ENCODE measurements around the gene ADGRG3.

ADGRG3 gene

DNA sequence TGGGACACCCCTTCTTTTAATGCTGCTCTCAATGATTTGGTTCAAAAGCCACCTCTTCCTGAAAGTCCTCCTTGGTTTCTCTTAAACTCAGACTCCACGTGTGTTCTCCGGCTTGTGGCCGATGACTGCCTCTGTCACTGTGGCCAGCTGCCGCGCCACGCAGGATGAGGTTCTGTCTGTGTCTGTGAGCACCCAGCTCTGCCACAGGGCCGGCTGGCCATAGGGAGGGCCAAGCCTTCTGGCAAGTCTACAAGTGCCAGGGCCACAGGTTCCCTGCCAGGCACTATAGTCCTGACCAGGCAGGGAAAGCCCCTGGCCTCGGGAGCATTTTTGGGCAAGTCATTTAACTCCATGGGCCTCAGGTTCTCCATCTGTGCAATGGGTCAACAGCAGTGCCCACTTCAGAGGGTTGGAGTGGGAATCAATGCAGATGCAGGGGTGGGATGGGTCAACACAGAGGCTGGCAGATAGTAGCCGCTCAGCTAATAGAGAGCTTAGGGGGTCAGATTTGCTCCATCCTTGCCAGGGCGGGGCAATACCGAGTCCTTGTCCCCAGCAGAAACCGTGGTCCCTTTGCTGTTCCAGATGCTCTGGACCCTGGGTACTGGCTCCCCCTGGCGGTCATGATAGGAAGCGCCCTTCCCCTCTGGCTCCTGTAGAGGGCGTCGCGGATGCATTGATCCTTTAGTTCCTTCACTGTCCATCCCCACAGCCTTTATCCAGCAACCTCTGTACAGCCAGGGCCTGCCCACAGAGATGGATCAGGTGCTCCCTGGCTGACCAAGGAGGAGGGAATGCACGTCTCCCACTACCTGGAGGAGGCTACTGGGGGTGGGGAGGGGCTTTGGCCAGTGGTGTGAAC lies 19.3 kb upstream of the ADGRG3 start:
- H3K27me3 ChIP-seq (ENCODE audit: low read depth, low read length), result no peaks in the 10 kb centered on the region
- no peaks in the 10 kb centered on the region for H3K9me3 ChIP-seq (ENCODE audit: control insufficient read depth in 1 of 2, low read length in 2 of 2)
- H3K4me3 ChIP-seq (ENCODE audit: low read depth in 1 of 2, low read length in 2 of 2), result no peak overlapping the region
- no peaks in the 10 kb centered on the region for H3K4me1 ChIP-seq (ENCODE audit: control insufficient read depth in 1 of 2, insufficient read depth in 2 of 2, low read length in 2 of 2)
- peaks cover 0 to 4% of the 10 kb centered on the region in 2 donors for H3K36me3 ChIP-seq (ENCODE audit: control insufficient read depth in 1 of 2, insufficient read depth in 2 of 2, low read length in 2 of 2)
- no peak overlapping the region for H3K27ac ChIP-seq (ENCODE audit: low read length)

DNA sequence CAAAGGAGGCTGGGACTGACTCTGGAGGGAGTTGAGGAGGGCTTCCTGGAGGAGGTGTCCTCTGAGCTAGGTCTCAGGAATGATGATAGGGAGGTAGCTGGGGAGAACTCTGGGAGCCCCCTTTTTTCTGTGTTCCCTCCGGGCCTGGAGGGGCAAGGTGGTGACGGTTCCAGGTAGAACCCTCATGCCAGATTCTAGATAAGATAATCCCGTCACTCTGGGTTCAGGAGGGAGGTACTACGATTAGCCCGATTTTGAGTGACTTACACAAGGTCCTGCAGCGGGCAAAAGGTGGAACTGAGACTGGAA lies 18.7 kb upstream of the ADGRG3 start:
- Histone ChIP-seq H3K27me3 (ENCODE audit: low read depth, low read length) (no peaks in the 10 kb centered on the region), H3K4me1 (ENCODE audit: control insufficient read depth in 1 of 2, insufficient read depth in 2 of 2, low read length in 2 of 2) (no peaks in the 10 kb centered on the region), H3K27ac (ENCODE audit: low read length) (no peak overlapping the region), H3K9me3 (ENCODE audit: control insufficient read depth in 1 of 2, low read length in 2 of 2) (no peaks in the 10 kb centered on the region), H3K36me3 (ENCODE audit: control insufficient read depth in 1 of 2, insufficient read depth in 2 of 2, low read length in 2 of 2) (peaks cover 0 to 4% of the 10 kb centered on the region in 2 donors), H3K4me3 (ENCODE audit: low read depth in 1 of 2, low read length in 2 of 2) (no peak overlapping the region)

DNA sequence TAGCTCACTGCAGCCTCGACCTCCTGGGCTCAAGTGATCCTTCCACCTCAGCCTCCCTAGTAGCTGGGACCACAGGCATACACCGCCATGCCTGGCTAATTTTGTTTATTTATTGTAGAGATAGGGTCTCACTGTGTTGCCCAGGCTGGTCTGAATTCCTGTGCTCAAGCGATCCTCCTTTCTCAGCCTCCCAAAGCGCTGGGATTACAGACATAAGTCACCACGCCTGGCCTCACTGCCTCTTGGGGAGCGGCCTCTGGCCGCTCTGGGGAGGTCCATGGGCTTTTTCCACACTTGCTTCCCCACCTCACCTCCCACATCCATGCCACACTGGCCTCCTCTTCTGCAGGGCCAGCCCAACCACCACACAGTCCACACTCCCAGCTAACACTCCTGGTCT lies 18.3 kb upstream of the ADGRG3 start:
- Histone ChIP-seq H3K4me1 (ENCODE audit: control insufficient read depth in 1 of 2, insufficient read depth in 2 of 2, low read length in 2 of 2) (no peaks in the 10 kb centered on the region), H3K4me3 (ENCODE audit: low read depth in 1 of 2, low read length in 2 of 2) (no peak overlapping the region), H3K27ac (ENCODE audit: low read length) (no peak overlapping the region), H3K27me3 (ENCODE audit: low read depth, low read length) (no peaks in the 10 kb centered on the region), H3K9me3 (ENCODE audit: control insufficient read depth in 1 of 2, low read length in 2 of 2) (no peaks in the 10 kb centered on the region), H3K36me3 (ENCODE audit: control insufficient read depth in 1 of 2, insufficient read depth in 2 of 2, low read length in 2 of 2) (peaks cover 0 to 4% of the 10 kb centered on the region in 2 donors)

DNA sequence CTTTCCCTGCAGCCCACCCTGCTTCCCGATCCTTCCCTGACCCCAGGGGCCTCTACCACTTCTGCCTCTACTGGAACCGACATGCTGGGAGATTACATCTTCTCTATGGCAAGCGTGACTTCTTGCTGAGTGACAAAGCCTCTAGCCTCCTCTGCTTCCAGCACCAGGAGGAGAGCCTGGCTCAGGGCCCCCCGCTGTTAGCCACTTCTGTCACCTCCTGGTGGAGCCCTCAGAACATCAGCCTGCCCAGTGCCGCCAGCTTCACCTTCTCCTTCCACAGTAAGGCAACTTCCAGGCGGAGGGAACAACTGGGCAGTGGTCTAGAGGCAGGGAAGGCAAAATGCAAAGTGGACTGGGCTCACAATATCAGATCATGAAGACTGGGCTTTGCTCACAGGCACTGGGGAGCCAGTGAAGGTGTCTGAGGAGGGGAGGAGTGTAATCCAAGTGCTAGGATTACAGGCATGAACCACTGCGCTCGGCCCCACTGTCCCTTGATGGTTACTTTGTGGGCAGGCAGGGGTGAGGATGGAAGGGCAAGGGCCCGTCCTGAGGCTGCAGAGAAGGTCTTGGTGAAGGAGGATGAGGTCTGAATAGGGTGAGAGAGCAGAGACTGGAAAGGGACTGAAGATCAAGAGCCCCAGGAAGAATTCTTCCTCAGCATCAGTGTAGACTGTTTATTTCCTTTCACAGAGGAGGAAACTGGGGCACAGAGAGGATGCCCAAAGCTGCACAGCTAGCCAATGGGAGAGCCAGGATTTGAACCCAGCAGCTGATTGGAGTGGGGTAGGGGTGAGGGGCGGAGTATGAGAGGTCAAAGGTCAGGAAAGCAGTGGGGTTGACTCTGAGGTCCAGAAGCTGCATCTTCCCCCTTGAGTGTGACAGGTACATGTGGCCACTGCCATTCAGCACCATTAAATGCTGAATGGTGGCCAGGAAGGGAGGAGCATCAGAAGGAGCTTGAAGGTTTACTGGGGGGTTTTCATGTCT lies 16.5 kb upstream of the ADGRG3 start:
- no peak overlapping the region for H3K4me3 ChIP-seq (ENCODE audit: low read depth in 1 of 2, low read length in 2 of 2)
- no peaks in the 10 kb centered on the region for H3K9me3 ChIP-seq (ENCODE audit: control insufficient read depth in 1 of 2, low read length in 2 of 2)
- H3K27me3 ChIP-seq (ENCODE audit: low read depth, low read length), result no peaks in the 10 kb centered on the region
- H3K36me3 ChIP-seq (ENCODE audit: control insufficient read depth in 1 of 2, insufficient read depth in 2 of 2, low read length in 2 of 2), result peaks cover 0 to 4% of the 10 kb centered on the region in 2 donors
- H3K27ac ChIP-seq (ENCODE audit: low read length), result no peak overlapping the region
- H3K4me1 ChIP-seq (ENCODE audit: control insufficient read depth in 1 of 2, insufficient read depth in 2 of 2, low read length in 2 of 2), result no peaks in the 10 kb centered on the region

DNA sequence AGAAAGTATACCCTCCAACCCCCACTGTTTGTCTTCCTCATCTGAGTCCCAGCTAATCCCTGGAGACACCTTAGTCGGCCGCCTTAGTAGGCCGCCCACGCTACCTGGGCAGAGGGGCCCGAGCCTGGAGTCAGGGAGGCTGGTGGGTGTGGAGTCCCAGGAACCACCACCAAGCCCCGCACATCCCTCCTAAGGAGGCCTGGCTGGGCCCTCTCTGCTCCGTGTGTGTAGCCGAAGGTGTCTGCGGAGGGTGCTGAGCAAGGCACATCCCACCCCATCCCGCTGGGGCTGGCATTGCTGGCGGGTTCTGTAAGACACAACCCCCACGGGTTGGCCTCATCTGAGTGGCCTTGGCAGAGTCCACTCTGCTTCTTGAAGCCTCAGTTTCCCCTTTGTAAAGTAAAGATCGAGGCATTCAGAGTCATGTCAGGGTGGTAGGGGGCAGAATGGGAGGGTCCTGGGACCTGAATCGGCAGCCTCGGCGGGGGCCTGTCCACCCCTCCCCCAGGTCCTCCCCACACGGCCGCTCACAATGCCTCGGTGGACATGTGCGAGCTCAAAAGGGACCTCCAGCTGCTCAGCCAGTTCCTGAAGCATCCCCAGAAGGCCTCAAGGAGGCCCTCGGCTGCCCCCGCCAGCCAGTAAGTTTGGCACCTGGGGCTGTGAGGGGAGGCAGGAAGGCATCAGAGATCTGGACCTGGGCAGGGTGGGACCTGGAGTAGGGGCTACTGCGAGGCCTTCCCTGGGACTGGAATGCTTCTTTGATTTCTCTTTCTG lies 15.2 kb upstream of the ADGRG3 start:
- no peaks in the 10 kb centered on the region for H3K4me1 ChIP-seq (ENCODE audit: control insufficient read depth in 1 of 2, insufficient read depth in 2 of 2, low read length in 2 of 2)
- no peak overlapping the region for H3K27ac ChIP-seq (ENCODE audit: low read length)
- H3K27me3 ChIP-seq (ENCODE audit: low read depth, low read length), result no peaks in the 10 kb centered on the region
- H3K4me3 ChIP-seq (ENCODE audit: low read depth in 1 of 2, low read length in 2 of 2), result no peak overlapping the region
- peaks cover 0 to 4% of the 10 kb centered on the region in 2 donors for H3K36me3 ChIP-seq (ENCODE audit: control insufficient read depth in 1 of 2, insufficient read depth in 2 of 2, low read length in 2 of 2)
- no peaks in the 10 kb centered on the region for H3K9me3 ChIP-seq (ENCODE audit: control insufficient read depth in 1 of 2, low read length in 2 of 2)

DNA sequence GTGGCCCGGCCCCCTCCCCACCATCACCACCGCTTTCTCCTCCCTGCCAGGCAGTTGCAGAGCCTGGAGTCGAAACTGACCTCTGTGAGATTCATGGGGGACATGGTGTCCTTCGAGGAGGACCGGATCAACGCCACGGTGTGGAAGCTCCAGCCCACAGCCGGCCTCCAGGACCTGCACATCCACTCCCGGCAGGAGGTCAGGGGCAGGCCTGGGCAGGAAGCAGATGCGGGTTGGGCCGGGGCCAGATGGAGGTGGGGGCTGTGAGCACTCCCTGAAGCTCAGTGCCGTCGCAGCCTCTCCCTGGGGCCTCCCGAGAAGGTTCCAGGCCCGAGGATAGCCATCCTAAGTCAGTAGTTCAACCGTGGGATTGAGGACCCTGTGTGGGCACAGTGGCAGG lies 14.2 kb upstream of the ADGRG3 start:
- peaks cover 0 to 9% of the 10 kb centered on the region in 2 donors for H3K36me3 ChIP-seq (ENCODE audit: control insufficient read depth in 1 of 2, insufficient read depth in 2 of 2, low read length in 2 of 2)
- H3K9me3 ChIP-seq (ENCODE audit: control insufficient read depth in 1 of 2, low read length in 2 of 2), result no peaks in the 10 kb centered on the region
- no peak overlapping the region for H3K4me3 ChIP-seq (ENCODE audit: low read depth in 1 of 2, low read length in 2 of 2)
- H3K4me1 ChIP-seq (ENCODE audit: control insufficient read depth in 1 of 2, insufficient read depth in 2 of 2, low read length in 2 of 2), result no peaks in the 10 kb centered on the region
- no peak overlapping the region for H3K27ac ChIP-seq (ENCODE audit: low read length)
- no peaks in the 10 kb centered on the region for H3K27me3 ChIP-seq (ENCODE audit: low read depth, low read length)

DNA sequence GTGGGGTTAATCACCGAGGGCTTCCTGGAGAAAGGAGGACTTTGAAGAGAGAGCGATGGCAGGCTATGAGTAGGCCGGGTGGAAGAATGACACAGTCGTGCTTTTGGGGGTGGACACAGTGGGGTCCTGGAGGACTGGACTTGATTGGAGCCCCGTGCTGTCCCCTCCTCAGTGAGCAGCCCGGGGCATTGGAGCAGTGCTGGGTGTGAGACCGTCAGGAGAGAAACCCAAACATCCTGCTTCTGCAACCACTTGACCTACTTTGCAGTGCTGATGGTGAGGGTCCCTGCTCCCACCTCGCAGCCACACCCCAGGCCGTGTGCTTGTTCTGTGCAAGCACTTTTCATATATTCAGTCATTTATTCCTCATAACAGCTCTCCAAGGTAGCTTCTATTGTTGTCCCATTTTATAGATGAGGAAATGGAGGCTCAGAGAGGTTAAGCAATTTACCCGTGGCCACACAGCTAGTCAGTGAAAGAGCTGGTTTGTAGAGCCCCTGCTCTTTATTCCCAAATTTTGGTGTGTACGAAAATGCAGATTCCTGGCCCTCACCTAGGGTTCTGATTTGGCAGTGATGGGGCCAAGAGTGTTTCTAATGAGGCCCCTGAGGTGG lies 11.7 kb upstream of the ADGRG3 start:
- Histone ChIP-seq H3K4me3 (ENCODE audit: low read depth in 1 of 2, low read length in 2 of 2) (no peak overlapping the region), H3K27me3 (ENCODE audit: low read depth, low read length) (no peaks in the 10 kb centered on the region), H3K4me1 (ENCODE audit: control insufficient read depth in 1 of 2, insufficient read depth in 2 of 2, low read length in 2 of 2) (no peaks in the 10 kb centered on the region), H3K36me3 (ENCODE audit: control insufficient read depth in 1 of 2, insufficient read depth in 2 of 2, low read length in 2 of 2) (peaks cover 0 to 9% of the 10 kb centered on the region in 2 donors), H3K9me3 (ENCODE audit: control insufficient read depth in 1 of 2, low read length in 2 of 2) (no peaks in the 10 kb centered on the region), H3K27ac (ENCODE audit: low read length) (no peak overlapping the region)

DNA sequence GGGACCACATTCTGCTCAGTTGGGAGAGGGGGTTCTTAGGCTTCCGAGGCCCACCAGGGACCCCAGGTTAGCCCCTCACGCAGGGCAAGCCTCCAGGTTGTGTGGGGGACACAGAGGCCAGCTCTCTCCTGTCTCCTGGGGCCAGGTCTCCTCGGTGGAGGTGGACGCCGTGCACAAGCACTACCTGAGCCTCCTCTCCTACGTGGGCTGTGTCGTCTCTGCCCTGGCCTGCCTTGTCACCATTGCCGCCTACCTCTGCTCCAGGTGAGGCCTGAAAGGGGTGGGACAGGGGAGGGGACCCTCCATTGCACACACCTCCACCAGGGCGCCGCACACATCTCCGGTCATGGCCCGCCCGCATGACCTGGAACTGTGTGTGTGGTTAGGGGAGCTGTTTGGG lies 10.9 kb upstream of the ADGRG3 start:
- peaks cover 0 to 9% of the 10 kb centered on the region in 2 donors for H3K36me3 ChIP-seq (ENCODE audit: control insufficient read depth in 1 of 2, insufficient read depth in 2 of 2, low read length in 2 of 2)
- H3K27ac ChIP-seq (ENCODE audit: low read length), result no peak overlapping the region
- H3K27me3 ChIP-seq (ENCODE audit: low read depth, low read length), result no peaks in the 10 kb centered on the region
- H3K4me3 ChIP-seq (ENCODE audit: low read depth in 1 of 2, low read length in 2 of 2), result no peak overlapping the region
- no peaks in the 10 kb centered on the region for H3K4me1 ChIP-seq (ENCODE audit: control insufficient read depth in 1 of 2, insufficient read depth in 2 of 2, low read length in 2 of 2)
- H3K9me3 ChIP-seq (ENCODE audit: control insufficient read depth in 1 of 2, low read length in 2 of 2), result no peaks in the 10 kb centered on the region

DNA sequence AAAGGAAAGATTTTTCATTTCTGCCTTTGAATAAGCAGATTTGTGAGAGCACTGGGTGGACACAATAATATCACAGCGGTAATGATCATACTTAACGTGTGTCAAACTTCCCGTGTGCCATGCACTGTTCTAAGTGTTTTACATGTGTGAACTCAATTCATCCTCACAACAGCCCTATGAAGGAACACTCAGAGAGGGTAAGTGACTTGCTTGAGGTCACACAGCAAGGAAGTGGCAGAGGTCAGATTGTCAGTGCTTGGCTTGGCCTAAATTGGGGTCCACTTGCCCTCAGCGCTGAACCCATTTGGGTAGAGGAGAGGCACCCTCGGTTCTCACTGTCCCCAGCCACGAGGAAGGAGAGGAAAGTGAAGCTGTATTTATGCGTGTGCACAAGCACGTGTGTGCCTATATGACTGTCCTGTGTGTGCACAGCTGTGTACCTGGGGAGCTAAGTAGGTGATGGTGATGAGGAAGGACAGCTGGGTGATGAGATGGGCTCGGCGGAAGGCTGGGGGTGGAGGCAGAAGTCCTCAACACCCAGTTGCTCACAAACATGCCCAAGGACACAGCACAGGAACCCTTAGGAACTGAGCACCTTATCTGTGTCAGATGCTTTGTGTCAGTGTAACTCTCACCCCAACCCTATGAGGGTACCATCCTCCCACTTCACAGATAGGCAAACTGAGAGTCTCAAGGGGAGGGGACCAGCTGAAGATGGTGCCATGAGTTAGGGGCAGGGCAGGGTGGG lies 9.8 kb upstream of the ADGRG3 start:
- Histone ChIP-seq H3K27me3 (ENCODE audit: low read depth, low read length) (no peaks in the 10 kb centered on the region), H3K27ac (ENCODE audit: low read length) (no peak overlapping the region), H3K4me1 (ENCODE audit: control insufficient read depth in 1 of 2, insufficient read depth in 2 of 2, low read length in 2 of 2) (no peaks in the 10 kb centered on the region), H3K9me3 (ENCODE audit: control insufficient read depth in 1 of 2, low read length in 2 of 2) (no peaks in the 10 kb centered on the region), H3K36me3 (ENCODE audit: control insufficient read depth in 1 of 2, insufficient read depth in 2 of 2, low read length in 2 of 2) (peaks cover 0 to 9% of the 10 kb centered on the region in 2 donors), H3K4me3 (ENCODE audit: low read depth in 1 of 2, low read length in 2 of 2) (no peak overlapping the region)

DNA sequence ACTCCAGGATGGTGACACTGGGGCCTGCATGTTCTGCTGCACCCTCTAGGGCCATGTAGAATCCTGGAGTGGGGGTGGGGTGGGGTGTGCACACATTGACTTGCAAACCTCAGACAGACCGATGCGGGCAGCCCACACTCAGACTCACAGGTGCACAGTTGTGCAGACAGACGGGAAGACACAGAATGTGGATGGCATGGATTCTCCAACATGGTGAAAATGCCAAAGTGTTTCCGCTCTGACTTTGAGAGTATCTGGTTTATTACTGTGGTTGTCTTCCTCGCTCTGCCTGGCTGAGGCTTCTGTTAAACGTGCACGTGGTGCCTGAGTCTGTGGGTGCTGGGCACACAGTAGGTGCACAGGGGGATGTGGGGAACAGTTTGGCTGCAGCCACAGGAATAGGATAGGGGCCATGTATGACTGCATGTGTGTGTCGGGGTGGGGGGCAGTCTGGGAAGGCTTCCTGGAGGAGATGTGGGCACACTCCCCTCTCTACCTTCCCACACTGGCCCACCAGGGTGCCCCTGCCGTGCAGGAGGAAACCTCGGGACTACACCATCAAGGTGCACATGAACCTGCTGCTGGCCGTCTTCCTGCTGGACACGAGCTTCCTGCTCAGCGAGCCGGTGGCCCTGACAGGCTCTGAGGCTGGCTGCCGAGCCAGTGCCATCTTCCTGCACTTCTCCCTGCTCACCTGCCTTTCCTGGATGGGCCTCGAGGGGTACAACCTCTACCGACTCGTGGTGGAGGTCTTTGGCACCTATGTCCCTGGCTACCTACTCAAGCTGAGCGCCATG lies 9.0 kb upstream of the ADGRG3 start:
- Histone ChIP-seq H3K36me3 (ENCODE audit: control insufficient read depth in 1 of 2, insufficient read depth in 2 of 2, low read length in 2 of 2) (peaks cover 0 to 9% of the 10 kb centered on the region in 2 donors), H3K4me3 (ENCODE audit: low read depth in 1 of 2, low read length in 2 of 2) (no peak overlapping the region), H3K27me3 (ENCODE audit: low read depth, low read length) (no peaks in the 10 kb centered on the region)

More for the DNA sequence above, 9.0 kb upstream of the ADGRG3 start:
- Histone ChIP-seq H3K27ac (ENCODE audit: low read length) (no peak overlapping the region), H3K4me1 (ENCODE audit: control insufficient read depth in 1 of 2, insufficient read depth in 2 of 2, low read length in 2 of 2) (no peaks in the 10 kb centered on the region), H3K9me3 (ENCODE audit: control insufficient read depth in 1 of 2, low read length in 2 of 2) (no peaks in the 10 kb centered on the region)
